ENCODE results near the gene TMEM54. TPM values are rescaled to one million over a fixed set of nuclear protein-coding genes. Genes with fewer than 3 reads are reported as not detected.

Gene TMEM54
- total RNA-seq, 2 experiments from 2014 or later = 3.0 to 3.2 TPM

GRCh38 chr1:32855861-32856617 is 45.1 kb downstream of the TMEM54 start:
- CTCF ChIA-PET = no interaction called here
- POLR2A ChIA-PET = no interaction called here

DNA sequence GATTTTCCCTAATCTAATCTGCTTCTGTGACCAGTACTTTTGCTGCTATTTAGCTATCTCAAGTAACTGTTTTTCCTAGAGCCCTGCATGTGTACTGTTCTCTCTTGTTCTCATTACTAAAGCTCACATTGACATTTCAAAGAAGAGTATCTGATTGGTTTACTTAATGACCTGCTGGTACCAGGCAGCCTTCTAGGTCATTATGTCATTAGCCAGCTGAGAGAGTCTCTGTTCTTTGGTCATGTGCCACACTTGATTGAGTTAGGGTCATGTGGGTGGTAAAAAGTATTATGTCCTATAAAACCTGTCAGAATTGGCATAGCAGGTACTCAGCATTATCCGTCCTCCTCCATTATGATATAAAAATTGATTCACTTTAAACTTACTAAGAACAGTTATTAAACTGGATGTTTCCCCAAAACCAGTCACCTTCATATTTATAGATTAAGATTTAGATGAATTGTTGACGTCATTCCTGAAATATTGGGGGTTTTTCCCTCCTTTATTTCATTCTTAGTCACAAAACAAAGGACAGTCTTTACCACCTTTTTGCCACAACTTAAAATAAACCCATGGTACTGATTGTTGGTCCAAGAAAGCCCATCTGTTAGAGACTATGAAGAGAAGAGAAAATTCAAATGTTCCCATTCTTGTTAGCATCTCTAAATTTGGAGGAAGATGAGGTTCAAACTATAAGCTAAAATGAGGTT is 52.7 kb downstream of the TMEM54 start:
- ChIA-PET POLR2A (no interaction called here), CTCF (interaction anchor here (0.7 kb wide), 1 partner anchor 23 kb away, joined by 3 read pairs; no protein-coding TSS in a partner anchor)

Other genes starting within 250 kb of the TMEM54 start
- not detected for gene SYNC, start 198.6 kb downstream of the TMEM54 start, total RNA-seq
- gene YARS1, start 84.0 kb downstream of the TMEM54 start, total RNA-seq = 100 to 1,000 TPM; 241 to 243 TPM
- 10 to 100 TPM; 34.8 to 35.6 TPM for gene S100PBP, start 83.7 kb downstream of the TMEM54 start, total RNA-seq
- not detected for gene FNDC5, start 30.5 kb downstream of the TMEM54 start, total RNA-seq
- gene HPCA, start 14.9 kb downstream of the TMEM54 start, total RNA-seq = not detected
- gene RNF19B, start 63.4 kb upstream of the TMEM54 start, total RNA-seq = 10 to 100 TPM; 21.7 to 22.5 TPM
- 100 to 1,000 TPM; 384 TPM for gene AK2, start 135.5 kb upstream of the TMEM54 start, total RNA-seq
- 1 to 10 TPM; 2.0 to 3.4 TPM for gene AZIN2, start 179.8 kb upstream of the TMEM54 start, total RNA-seq

Measured in activated CD8-positive, alpha-beta memory T cell treated with anti-CD3 and anti-CD28 coated beads for 36 hours (primary cell).